COR-L47 (cell line): ENCODE results near the gene LAMA3.

ENCODE experiments used
- DNase-seq: peaks from one replicate; lab custom pipeline; 2025; lab: John Stamatoyannopoulos, UW

LAMA3 gene

DNA sequence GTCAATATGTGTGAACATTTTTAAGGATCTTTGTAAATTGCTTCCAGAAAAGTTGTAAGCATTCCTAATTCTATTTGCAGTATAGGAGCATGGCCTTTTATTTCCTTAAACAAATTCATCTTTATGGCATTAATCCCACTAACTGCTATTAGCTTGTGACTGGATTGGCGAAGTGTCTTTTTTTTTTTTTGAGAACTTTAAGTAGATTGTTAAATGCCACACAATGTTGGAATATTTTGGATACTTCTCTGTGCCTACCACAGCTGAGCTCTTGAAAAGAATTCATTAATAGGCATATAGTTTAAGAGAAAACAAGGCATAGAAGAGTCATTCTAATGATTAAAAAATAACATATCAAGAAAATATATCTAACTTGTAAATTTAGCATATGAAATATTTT, 129.7 kb downstream of the LAMA3 start:
- no peak for DNase-seq

DNA sequence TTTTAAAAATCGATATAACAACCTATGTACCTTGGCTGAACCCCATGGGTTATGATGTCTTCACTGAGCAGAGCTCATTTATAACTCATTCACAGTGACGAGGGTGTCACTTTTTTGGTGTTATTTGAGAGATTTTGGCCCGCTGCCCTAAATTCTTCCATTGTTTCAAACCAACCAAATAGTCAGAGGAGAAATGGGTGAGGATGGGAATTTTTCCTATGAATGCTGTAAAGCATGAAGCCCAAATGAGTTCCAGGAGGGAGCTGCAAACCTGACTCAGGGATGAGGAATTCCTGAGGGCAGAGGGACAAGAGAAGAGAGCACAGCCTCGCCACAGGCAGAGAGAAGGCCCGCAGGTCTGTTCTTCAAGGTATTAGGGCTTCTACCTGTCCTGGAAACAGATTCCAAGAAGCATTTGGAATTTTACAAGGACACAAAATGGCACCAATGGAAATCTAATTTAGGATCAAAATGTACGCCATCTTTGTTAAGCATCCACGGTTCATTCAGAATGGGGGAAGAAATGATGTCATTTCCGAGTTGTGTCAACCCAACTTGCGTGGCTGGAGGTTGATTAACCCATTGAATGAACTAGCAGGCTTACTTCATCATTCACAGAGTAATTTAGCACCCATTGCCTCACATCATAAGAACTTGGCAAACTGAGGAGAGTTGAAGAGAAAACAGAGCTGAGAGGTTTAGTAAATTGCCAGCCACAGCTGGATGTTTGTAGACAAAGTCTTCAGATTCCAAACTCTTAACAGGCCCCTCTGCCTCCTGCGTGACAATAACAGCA, 133.5 kb downstream of the LAMA3 start:
- peak; percentile 4 for DNase-seq

DNA sequence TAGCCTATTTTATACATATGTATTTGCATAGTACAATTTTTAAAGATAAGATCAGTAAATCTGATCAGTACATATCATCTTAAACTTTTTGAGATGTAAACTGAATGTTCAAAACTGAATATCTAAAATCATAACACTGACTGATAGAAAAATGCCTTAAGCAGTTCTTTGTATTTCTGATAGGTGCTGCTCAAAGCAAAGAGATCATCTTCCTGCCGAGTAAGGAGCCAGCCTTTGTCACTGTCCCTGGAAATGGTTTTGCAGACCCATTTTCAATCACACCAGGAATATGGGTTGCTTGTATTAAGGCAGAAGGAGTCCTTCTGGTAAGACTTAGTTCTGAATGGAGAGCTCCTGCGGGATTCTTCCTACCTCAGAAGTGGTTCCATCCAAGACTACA, 135.0 kb downstream of the LAMA3 start:
- peak; percentile 37 for DNase-seq

DNA sequence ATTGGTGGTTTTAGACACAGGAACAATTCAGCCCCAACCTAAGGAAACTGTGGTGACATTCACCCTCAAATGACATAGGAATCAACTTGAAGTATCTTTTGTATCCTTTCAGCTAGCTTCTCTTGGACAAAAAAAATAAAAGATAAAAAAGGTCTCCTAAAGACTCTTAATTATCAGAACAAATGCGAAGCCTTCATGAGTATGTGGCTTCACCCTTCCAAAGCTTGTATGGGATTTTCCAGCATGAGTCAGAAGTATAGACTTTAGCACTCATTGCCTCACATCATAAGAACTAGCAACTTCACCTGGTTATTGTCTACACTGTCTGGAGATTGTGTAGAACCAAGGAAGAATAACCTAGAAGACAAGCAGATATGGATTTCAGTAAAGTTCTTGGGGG, 135.4 kb downstream of the LAMA3 start:
- no peak for DNase-seq

DNA sequence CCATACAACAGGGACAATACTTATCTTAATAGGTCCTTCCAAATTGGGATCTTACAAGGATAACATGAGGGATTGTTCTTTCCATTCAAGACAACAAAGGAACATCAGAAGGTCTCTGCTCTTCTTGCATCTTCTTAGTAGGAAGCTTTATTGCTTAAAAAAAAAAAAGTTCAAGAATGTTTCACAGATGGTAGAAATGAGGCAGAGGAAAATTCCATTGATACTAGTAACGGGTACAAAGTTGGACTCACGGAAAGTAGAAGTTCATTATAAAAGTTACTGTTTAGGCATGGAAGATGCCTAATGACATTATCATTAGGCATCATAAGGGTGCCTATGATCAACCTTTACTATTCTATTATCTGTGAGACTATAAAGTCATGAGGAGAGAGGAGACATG, 136.2 kb downstream of the LAMA3 start:
- DNase-seq: no peak

- no peak for DNase-seq
Measured at GRCh38 chr18:23825978-23826405, 136.7 kb downstream of the LAMA3 start.

- DNase-seq: no peak
Measured at GRCh38 chr18:23826850-23827620, 137.8 kb downstream of the LAMA3 start.

DNA sequence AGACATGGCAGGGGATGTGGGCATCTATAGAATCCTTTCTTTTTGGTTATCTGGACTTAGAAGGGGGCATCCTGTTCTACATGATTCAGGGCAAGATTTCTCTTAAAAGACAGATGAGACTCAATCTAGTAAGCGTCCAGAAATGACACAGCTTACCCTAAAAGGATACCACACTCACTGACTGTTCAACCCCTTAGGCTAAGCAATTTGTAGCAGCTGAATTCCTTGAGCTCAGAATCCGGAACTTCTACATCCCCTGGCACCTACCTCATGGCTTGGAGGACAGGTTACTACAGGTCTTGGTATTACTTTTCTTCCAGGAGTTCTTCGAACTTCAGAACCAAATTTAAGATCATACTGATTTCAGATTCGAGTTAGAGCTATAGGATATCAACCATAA, 138.4 kb downstream of the LAMA3 start:
- no peak for DNase-seq

GRCh38 chr18:23828426-23828825, 139.2 kb downstream of the LAMA3 start:
- DNase-seq: no peak

DNA sequence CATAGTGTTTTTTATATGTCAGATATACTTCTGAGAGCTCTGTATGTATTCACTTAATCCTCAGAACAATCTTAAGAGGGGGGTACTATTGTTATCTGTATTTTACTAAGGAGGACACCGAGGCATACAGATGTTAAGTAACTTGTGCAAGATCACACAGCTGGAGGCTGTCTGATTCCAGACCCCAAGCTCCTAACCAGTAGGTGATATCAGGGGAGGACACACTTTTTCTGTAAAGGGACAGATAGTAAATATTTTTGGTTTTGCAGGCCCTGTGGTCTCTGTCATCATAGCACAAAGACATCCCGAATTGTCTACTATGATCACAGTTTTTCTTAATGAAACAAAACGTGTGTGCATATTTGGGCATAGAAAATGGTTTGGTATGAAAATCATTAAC, 143.7 kb downstream of the LAMA3 start:
- DNase-seq: no peak

DNA sequence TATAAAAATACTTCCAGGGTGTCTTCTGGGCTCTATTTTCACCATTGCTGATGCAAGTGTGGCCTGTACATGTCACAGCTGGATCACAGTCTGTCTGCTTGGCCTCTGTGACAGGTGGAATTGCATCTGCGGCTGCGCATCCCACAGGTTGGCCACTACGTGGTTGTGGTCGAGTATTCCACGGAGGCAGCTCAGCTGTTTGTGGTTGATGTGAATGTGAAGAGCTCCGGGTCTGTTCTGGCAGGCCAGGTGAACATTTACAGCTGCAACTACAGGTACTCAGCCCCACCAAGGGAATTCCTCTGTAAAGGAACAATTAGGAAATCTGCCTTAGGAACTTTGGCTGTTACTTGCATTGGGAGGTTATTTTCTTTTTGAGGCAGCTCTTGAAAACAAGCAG, 144.5 kb downstream of the LAMA3 start:
- DNase-seq: no peak

GRCh38 chr18:23835091-23835490, 145.8 kb downstream of the LAMA3 start:
- DNase-seq: no peak

- DNase-seq: no peak
Measured at GRCh38 chr18:23835506-23835905, 146.3 kb downstream of the LAMA3 start.

DNA sequence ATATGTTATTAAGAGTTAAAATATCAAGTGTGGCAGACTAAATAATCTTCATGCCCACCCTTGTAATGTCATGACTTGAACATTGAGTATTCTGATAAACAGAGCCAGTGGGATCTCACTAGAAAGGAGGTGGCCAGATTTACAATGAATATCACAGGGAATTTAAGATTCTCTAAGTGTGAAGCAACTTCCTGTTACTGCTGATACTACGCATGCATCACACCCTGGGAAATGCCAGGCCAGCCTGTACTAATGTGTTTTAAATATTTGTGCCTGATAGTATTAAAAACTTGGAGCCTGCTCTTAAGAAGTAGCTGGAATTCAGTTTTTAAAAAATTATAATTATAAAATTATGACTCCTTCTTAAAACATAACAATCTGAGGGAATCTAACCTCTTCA, 148.3 kb downstream of the LAMA3 start:
- DNase-seq: no peak

GRCh38 chr18:23838233-23838632, 149.0 kb downstream of the LAMA3 start:
- DNase-seq: no peak

GRCh38 chr18:23838801-23839366, 149.6 kb downstream of the LAMA3 start:
- no peak for DNase-seq

GRCh38 chr18:23842305-23842704, 153.1 kb downstream of the LAMA3 start:
- no peak for DNase-seq

- DNase-seq: no peak
Measured at GRCh38 chr18:23844991-23845680, 155.9 kb downstream of the LAMA3 start.

DNA sequence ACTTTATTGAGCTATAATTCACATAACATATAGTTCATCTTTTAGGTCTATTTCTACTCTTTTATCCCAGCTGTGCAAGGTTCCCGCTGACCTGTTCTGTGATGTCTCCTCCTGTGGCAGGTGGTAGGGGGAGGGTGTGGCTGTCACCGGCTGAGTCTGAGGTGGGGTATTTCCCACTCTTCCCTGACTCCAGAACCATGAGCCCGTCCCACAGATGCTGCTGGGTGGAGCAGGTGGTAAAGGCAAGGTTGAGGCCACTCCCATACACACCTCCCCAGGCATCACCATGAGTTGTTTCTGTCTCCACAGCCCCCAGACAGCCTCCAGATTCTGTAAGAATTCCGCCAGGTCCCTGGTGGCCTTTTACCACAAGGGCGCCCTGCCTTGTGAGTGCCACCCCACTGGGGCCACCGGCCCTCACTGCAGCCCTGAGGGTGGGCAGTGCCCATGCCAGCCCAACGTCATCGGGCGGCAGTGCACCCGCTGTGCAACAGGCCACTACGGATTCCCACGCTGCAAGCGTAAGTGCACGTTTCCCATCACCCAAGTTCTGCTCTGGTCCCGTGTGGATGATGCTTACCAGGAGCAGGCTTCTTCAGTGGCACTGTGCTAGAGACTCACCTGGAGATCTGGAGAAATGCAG, 156.9 kb downstream of the LAMA3 start:
- DNase-seq: no peak

- no peak for DNase-seq
Measured at GRCh38 chr18:23847321-23847986, 158.2 kb downstream of the LAMA3 start.

DNA sequence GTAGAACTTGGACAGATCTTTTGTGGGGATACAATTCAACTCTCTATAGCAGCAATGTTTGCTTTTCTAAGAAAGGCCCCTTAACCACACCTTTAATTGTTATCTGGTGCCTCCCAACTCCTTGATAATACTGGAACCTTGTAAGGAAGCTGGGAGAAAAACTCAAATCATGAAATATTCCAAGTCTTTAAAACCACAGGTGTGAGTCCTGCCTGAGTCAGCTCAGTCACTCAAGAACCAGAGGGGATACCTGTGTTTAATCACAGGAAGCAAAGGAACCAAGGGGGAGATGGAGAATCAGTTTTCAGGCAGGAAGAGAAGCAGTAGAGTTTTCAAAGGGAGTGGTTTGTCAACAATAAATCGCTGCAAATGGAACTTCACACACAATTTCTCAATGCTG, 159.9 kb downstream of the LAMA3 start:
- DNase-seq: no peak
